ENCODE measurements around the gene ZNF581. TPM values are rescaled to one million over a fixed set of nuclear protein-coding genes. Genes with fewer than 3 reads are reported as not detected.
A peak's percentile ranks its signal among the peaks of the same experiment; 100 is the strongest.

The ZNF581 gene
- total RNA-seq, 4 donors from 2014 or later: 5.7 to 19.4 (median 8.8) TPM

DNA sequence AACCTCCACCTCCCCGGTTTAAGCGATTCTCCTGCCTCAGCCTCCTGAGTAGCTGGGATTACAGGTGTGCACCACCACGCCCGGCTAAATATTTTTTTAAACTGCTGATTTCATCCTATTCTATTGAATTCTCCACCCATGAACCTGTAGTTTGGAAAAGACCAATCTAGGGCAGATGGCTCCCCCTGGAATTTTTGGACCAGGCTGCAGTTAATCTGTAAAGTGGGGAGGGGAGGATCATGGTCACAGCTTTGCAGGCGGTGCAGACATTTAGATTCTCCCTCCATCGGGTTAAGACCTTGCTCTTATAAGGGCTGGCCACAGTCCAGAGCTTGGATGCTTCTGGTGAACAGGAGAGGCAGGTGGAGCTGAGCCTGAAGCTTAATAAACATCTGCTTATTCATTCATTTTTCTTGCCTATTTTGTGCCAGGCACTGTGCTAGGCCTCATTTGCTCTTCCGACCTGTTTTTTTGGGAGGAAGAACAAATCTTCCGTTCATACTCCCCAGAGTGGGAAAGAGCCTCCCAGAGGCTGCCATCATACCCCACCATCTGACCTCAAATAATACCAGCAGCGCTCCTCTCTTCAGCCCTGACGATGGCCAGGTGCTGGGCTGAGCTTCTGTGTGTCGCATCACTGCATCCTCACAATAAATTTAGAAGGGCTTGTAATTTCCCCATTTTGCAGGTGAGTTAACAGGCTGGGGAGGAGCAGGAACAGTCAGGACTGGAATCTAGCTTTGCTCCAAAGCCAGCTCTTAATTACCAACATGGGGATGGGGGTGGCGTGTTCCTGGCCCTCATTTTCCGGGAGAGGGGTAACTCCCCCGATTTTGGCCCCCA is 3.7 kb downstream of the ZNF581 start:
- Histone ChIP-seq H3K36me3 (peaks cover 0 to 34% (median 0%) of the 10 kb centered on the region in 3 donors), H3K9me3 (no peaks in the 10 kb centered on the region), H3K27ac (peak overlapping the region; percentile 80 to 93 (median 88)), H3K4me1 (peaks cover 0 to 66% (median 33%) of the 10 kb centered on the region in 4 donors), H3K27me3 (no peaks in the 10 kb centered on the region), H3K4me3 (peak overlapping the region; percentile 63 to 92 (median 68))
- WGBS, 2 donors: 37 to 40% methylated on average over 14 of the region's 14 CpGs
- TF ChIP-seq EP300 (IDR thresholded peaks at IDR 0.05) (no peak), POLR2A (IDR thresholded peaks at IDR 0.05) (no peak)
- TF ChIP-seq, protein P1, sequence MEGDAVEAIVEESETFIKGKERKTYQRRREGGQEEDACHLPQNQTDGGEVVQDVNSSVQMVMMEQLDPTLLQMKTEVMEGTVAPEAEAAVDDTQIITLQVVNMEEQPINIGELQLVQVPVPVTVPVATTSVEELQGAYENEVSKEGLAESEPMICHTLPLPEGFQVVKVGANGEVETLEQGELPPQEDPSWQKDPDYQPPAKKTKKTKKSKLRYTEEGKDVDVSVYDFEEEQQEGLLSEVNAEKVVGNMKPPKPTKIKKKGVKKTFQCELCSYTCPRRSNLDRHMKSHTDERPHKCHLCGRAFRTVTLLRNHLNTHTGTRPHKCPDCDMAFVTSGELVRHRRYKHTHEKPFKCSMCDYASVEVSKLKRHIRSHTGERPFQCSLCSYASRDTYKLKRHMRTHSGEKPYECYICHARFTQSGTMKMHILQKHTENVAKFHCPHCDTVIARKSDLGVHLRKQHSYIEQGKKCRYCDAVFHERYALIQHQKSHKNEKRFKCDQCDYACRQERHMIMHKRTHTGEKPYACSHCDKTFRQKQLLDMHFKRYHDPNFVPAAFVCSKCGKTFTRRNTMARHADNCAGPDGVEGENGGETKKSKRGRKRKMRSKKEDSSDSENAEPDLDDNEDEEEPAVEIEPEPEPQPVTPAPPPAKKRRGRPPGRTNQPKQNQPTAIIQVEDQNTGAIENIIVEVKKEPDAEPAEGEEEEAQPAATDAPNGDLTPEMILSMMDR (IDR thresholded peaks at IDR 0.05): no peak
- DNase-seq (ENCODE audit: low spot score in 2 of 2): no peak

DNA sequence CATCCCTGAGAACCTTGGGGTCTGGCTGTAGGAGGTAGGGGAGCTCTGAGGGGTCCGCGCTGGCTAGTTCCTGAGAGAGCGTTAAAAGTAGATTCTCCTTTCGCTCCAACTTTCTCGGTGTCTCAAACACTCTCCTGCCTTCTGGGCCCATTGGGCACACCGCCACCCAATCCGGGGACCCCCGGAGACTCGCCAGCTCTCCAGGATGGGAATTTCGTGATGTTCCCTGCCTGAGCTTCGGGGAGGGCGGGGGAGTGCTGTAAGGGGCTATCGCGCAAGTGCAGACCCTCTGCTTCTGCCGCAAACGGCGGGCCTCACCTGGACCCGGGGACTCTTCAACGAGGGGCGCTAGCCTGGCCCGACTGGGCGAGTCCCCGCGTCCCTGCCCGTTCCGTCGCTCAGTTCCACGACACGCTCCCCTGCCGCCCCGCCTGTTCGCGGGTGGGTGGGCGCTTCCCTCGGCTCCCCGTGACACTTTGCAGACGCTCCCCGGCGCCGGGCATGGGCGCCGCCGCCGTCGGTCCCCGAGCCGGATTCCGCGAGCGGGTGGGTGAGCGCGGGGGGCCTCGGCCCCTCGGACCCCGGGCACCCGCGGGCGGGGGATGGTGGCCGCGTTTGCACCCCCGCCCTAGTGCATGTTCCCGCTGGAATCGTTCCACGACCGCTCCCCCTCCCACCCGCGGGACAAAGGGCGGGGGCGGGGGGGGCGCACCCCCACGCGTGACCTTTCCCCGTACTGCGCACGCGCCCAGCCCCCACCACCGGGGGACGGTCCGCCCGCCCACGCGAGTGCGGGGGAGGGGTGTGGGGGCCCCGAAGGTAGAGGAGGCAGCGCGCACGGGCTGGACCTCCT is 4.5 kb downstream of the ZNF581 start, which contains the start of gene CCDC106:
CCDC106 (plus strand) TSS at position 481 of the 853 bp plus-strand sequence. CDS start 835 bp downstream, outside the sequence.
- DNase-seq (ENCODE audit: low spot score in 2 of 2): peak in 1 of 2 donors; percentile 63
- peaks cover 0 to 41% (median 0%) of the 10 kb centered on the region in 3 donors for H3K36me3 ChIP-seq
- WGBS, 2 donors: 2% methylated on average over 13 to 31 of the region's 87 CpGs
- H3K27me3 ChIP-seq: no peaks in the 10 kb centered on the region
- H3K27ac ChIP-seq: peak within 1 kb of the TSS; percentile 80 to 93 (median 88)
- peak within 1 kb of the TSS; percentile 63 to 92 (median 68) for H3K4me3 ChIP-seq
- peak; percentile 5 to 41 for TF ChIP-seq EP300 (IDR thresholded peaks at IDR 0.05)
- TF ChIP-seq, protein P1 (IDR thresholded peaks at IDR 0.05): no peak
- TF ChIP-seq POLR2A (IDR thresholded peaks at IDR 0.05): peak in 1 of 2 donors; percentile 21
- no peaks in the 10 kb centered on the region for H3K9me3 ChIP-seq
- H3K4me1 ChIP-seq: peaks cover 0 to 65% (median 26%) of the 10 kb centered on the region in 4 donors

DNA sequence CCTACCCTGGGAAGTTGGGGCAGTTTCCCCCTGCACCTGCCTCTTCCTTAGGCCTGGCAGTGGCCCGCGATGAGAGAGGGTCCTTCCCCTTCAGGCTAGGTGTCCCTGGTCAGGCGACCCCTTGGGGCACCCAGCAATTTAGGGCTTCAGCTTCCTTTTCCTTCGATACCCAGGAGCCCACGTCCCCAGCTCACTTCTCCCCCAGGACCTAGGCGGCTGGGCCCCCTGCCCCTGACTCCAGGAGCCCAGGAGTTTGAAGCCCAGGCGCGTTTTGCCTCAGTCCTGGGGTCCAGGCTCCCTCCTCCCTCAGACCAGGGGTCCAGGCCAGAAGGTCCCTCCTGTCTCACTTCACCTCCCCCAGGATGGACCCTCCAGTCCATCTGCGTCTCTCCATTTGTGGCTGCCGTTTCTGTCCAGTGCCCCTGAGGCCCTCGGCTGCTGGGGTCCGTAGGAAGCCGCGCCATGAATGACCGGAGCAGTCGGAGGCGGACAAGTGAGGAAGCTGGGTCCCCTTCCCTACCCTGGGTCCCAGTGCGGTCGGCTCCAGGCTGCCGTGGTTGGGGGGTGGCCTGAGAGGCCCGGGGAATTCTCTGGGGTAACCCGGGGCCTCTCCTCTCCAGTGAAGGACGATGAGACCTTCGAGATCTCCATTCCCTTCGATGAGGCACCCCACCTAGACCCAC is 5.3 kb downstream of the ZNF581 start:
- Histone ChIP-seq H3K27ac (peak overlapping the region; percentile 80 to 93 (median 88)), H3K9me3 (no peaks in the 10 kb centered on the region), H3K36me3 (peaks cover 0 to 41% (median 0%) of the 10 kb centered on the region in 3 donors), H3K27me3 (no peaks in the 10 kb centered on the region), H3K4me1 (peaks cover 0 to 65% (median 27%) of the 10 kb centered on the region in 4 donors), H3K4me3 (peak overlapping the region; percentile 63 to 92 (median 68))
- DNase-seq (ENCODE audit: low spot score in 2 of 2): no peak
- 14 to 15% methylated on average over 23 to 25 of the region's 25 CpGs for WGBS, 2 donors
- TF ChIP-seq, protein P1 (IDR thresholded peaks at IDR 0.05): no peak
- TF ChIP-seq EP300 (IDR thresholded peaks at IDR 0.05): no peak
- no peak for TF ChIP-seq POLR2A (IDR thresholded peaks at IDR 0.05)

DNA sequence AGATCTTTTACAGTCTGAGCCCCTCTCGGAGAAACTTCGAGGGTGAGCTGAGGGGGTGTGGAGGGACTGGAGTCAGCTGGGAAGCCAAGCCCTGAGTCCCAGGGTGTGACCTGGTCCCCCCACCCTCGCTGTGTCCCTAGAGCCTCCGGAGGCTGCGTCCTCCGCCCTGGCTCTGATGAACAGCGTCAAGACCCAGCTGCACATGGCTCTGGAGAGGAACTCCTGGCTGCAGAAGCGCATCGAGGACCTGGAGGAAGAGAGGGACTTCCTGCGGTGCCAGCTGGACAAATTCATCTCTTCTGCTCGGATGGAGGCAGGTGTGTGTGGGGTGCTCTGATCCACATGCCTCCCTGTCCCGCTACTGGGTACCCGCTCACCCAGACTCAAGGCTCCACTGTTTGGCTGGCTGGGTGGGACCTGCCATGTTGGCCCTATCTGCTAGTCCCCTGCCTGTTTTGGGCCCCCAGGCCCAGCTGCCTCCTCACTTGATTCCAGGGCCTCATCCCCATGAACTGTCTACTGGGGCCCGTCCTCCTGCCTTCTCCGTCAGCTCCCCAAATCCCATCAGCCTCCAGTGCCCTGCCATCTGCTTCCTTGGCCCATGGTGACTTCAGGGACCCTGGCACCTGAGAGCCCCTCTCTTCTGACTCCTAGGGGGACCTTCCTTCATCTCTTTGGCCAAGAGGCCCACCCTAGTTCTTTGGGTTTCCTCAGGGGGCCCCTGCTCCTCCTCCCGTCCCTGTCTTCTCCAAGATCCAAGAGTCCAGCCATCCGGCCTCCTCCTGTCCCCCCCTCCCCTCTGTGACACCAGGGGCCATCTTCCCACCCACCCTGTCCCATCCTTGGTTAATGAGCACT is 6.0 kb downstream of the ZNF581 start:
- peak overlapping the region in 2 of 4 donors; percentile 63 to 92 for H3K4me3 ChIP-seq
- H3K4me1 ChIP-seq: peaks cover 0 to 57% (median 20%) of the 10 kb centered on the region in 4 donors
- peak overlapping the region; percentile 80 to 93 (median 88) for H3K27ac ChIP-seq

More for the DNA sequence above, 6.0 kb downstream of the ZNF581 start:
- 73 to 74% methylated on average over 15 to 17 of the region's 17 CpGs for WGBS, 2 donors
- no peaks in the 10 kb centered on the region for H3K9me3 ChIP-seq
- no peak for DNase-seq (ENCODE audit: low spot score in 2 of 2)
- H3K36me3 ChIP-seq: peaks cover 0 to 41% (median 0%) of the 10 kb centered on the region in 3 donors
- TF ChIP-seq, protein P1 (IDR thresholded peaks at IDR 0.05): no peak
- TF ChIP-seq POLR2A (IDR thresholded peaks at IDR 0.05) (no peak), EP300 (IDR thresholded peaks at IDR 0.05) (no peak)
- no peaks in the 10 kb centered on the region for H3K27me3 ChIP-seq

Measured in tibial nerve (tissue), 4 donors.